Stimulated activated CD4-positive, alpha-beta T cell treated with anti-CD3 and anti-CD28 coated beads, Interleukin-4, amount 100 ng/mL, for 24 hours (primary cell): ENCODE data around the gene KCNN3.

Experiments
- DNase-seq: peaks from one replicate; pipeline ENCODE4 v3.0.0-alpha.2; 2020

The KCNN3 gene

GRCh38 chr1:154810571-154810970 is 59.5 kb downstream of the KCNN3 start:
- no peak for DNase-seq

DNA sequence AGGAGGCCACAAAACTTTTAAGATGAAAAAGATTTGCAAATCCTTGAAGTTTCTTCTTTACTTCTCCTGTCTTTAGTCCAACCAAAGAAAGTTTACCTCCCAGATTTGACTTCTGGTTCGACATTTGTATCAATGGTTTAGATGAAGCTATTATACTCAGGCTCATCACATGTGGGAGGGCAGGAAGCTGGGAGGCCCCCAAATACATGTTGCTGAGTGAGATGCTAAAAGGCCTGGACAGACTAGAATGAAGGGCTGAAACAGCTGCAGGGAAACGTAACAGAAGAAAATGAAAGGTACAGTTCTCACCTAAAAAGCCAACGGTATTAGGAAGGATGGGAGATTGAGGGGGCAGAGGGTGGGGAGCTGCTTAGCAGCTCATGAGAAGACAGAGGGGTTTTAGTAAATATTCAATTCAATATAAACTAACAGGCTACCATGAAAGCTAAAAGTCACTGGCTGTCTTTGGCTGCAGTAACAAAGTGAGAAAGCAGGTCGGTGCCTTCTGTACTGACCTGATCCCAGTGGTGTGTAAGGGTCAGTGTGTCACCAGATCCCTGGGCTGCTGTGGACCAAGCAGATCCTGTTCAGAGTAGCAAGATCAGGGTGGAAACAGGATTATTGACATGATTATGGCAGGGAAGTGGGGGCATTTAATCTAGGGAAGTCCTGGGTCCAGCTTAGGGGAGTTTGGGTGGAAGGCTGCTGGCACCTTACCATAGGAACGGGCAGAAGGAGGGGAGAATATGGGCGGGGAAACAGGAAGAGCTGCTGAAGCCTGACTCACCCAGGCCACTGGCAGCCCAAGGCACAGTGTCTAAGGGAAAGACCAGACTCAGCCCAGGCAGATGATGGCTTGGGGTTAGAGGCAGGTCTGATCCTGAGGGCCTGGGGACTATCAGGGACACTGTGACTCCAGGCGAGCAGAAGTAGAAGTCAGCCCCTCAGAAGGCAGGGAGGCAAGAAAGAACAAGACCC is 60.4 kb downstream of the KCNN3 start:
- DNase-seq = no peak

DNA sequence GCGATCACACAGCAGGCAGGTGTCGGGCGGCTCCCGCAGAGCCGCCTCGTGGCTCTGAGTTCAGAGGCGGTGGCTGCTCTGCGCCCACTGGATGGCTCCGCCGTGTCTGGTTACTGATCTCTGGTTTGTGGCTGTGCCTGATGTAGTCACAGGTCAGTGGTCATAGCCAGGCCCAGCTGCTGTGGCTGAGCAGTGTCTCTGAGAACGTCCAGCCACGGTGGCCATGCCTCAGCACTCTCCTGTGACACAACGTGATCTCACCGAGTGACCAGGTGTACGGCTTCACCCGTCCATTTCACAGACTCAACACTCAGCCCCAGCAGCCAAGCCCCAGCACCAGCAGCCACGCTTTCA is 61.2 kb downstream of the KCNN3 start:
- no peak for DNase-seq

DNA sequence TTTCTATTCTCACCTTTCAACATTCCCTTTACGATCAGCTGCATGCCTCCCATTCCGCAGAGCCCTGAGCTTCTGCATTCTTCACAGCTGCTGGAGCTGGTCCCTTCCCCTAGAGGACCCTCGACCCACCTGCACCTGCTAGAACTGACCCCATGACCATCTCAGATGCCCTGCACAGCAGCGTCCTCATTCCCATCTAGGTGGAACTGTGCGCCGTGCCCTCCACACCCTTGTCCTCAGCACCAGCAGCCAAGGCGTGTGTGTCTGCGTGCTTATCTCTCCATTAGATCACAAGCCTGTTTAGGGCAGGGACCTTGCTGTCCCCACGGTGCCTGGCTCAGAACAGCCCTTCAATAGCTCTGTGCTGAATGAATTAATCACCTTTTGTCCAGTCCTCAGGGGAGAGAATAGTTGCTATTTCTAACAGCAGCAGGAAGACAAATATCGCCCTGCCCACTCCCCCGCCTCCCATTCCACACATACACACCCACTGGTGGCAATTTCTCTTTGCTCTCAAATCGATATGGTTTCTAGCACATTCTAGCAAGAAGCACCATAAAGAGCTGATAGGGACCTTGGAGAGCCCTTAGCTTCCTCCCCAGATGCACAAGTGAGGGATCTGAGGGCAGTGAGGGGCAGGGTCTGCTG is 61.7 kb downstream of the KCNN3 start:
- no peak for DNase-seq

DNA sequence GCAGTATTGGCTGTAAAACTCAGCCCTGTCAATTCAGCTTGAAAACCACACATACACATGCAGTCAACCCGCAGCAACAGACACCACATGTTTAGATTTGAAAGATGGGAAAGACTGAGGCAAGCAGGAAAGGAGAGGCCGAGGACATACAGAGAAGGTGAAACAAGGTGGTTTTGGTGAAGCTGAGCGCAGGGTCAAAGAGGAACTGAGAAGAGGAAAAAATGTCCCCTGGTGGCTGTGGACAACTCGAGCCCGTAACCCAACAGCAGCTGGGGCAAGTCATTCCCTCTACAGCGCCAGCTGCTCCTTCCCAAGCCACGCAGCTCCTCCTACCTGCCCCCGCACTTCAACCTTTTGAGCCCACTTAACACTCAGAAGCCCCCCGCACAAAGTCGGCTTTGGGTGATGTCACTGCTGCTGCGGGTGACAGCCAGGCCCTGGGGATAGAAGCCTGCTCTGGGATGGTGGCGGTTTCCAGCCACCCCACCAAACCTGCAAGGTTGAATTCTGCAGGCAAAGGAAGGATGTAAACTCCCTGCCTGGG is 63.0 kb downstream of the KCNN3 start:
- DNase-seq = no peak

DNA sequence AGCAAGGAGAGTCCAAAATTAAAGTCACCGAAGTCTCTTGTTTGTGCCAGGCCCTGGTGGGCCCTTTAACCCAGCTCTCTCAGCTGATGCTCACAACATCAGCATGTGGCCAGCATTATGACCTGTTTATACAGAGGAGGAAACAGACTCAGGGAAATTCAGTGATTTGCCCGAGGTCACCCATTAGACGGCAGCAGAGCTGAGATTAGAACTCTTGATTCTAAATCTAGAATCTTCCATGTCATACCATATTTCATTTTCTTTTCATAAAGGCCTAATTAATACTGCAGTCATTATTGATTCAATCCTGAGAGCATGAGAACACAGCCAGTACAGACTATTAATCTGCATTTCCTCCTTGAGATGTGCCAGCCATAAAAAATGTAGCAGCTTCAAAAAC is 63.7 kb downstream of the KCNN3 start:
- DNase-seq = no peak

DNA sequence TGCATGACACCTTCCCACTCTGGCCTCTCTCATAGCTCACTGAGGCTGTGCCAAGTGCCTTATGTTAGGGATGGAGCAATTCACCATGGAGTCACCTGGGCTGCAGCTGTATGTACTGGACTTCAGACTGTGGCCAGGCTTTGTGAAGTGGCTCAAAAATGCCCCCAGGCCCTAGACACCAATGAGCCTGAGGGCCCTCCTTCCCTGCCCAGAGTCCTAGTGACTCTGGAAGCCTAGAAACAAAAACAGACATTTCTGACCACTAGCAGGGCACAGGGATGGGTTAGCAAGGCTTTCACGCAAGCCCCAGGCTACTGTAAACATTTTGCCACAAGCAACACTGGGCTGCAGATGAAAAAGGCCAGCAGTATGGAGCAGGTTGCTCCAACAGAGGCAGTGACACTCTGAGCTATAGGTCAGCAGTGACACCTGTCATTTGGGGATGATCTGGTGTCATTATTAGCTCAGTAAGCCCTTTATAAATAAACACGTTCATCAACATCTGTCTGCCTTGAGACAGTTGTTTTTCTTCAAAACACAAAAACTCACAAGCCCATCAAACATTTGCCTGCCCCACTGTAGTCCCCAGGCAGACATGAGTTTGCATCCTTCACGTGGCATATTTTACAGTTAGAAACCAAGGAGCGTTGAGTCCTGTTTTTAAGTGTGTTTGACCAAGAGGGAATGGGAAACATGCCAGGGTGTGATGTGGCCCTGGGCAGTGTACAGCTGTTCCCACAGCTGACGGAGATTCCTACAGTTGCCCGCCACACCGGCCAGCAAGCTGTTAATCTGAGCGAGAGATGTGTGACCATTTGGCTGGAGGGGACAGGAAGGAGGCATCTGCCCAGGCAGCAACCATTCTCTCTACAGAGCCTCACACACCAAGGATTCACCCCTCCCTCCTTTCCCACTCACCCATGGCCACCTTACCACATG is 66.8 kb downstream of the KCNN3 start:
- no peak for DNase-seq

DNA sequence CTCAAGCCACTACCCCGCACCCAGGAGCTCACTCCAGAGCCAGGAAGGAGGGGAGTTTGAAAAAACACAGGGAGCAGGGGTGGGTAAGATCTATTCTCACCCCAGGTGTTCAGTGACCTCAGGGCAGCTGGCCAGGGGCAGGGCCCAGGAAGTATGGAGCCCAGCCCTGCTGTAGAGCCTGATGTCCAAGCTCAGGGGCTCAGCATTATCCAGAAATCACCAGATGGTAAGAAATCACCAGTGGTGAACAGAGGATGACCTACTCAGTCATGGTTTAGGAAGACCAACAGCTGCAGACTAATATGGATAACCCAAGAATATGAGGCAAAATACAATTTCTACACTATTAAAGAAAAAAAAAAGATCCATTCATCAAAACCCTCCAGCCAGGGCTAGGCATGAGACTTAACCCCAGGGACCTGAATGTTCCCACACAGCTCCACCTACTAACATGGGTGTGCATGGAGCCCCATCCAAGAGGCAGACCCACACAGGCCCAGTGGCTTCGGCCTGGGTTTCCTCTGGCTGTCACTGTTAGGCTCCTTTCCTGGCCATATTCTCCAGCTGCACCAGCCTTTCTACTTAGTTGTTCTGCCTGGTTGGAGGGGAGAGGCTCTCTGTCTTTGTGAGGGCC is 67.6 kb downstream of the KCNN3 start:
- DNase-seq = no peak

DNA sequence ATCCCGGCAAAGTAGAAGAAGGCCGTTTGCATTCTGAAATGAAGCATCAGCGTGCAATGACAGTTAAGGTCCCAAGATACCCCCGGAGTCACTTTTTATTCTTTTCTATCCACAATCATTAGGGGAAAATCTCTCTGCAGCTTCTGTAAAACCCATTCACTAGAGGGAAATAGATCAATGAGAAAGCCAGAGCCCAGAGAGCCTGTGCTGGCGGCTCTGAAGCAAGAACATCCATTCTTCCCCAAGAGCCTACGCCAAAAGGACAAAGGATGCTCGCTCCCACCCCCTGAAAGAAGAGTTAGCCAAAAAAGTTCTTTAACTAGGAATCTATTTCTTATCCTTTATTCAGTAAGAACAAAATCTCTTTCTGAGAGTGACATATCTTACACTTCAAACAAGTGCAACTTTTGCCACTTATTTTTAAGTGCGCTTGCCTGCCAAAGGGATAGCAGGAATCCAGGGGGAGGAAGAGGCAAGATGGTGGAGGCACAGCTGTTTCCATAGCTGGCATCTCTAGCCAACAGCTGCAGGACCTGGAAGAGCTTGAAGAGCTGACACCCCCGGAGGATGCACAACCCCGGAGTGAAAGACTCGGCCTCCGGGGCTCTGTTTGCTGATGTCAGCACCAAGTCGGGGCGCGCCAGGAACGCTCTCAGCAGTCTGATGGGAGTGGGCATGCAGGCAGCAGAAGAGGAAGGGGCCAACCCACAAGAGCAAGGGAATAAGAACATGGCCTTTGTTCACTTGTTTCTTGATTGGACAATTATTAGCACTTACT is 68.7 kb downstream of the KCNN3 start:
- no peak for DNase-seq

DNA sequence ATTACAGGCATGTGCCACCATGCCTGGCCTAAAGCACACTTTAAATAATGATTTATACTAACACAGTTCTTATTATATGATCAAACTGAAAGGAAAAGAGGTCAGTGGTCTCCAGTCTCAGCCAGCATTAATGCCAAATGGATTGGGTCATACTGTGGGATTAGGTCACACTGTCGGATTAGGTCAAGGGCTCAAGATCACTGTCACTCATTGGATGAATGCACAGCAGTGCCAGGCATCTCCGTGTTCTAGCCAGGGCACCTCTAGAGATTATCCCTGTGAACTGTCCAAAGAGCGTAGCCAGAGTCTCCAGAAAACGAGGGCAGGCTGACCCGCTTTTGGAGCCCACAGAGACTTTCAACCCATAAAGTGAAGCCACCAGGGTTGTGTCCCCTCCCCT is 70.9 kb downstream of the KCNN3 start:
- no peak for DNase-seq

DNA sequence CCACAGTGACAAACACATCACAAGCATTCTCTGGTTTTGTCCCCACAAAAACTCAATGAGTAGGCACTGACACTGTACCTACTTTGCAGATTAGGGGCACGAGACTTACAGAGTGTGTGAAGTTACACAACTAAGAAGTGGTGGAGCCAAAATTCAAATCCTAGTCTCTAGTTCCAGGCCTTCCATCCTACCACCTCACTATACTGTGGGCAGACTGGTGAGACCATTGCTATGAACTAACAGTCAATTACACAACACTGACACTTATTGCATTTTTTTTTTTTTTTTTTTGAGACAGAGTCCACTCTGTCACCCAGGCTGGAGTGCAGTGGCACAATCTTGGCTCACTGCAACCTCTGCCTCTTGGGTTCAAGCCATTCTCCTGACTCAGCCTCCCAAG is 71.4 kb downstream of the KCNN3 start:
- no peak for DNase-seq

- no peak for DNase-seq
Observed at GRCh38 chr1:154797175-154797574, 72.9 kb downstream of the KCNN3 start.

DNA sequence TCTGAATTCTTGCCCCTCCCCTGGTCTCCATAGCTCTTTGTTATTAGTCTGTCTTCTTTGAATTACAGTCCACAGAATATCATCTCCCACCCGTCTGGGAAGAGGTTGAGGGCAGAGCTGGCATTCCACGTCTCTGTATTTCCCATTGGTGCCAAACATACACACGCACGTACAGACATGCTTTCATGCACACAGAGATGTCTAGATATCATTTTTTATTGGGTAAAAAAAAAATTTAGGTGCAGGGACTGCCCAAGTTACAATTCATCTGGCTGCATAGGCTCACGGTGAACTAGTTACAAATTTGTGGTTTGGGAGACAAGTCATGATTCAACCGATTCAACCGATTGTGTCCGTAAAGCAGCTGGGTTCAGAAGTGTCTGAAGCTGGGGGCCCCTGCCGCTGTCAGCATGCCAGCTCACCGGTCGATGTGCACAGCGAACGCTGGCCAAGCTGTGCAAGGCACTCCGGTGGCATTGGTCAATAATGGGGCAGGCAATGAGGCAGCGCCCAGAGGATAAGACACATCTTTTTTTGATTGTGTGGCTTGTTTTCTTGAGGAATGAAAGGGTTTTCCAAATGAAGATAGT is 73.7 kb downstream of the KCNN3 start:
- no peak for DNase-seq

DNA sequence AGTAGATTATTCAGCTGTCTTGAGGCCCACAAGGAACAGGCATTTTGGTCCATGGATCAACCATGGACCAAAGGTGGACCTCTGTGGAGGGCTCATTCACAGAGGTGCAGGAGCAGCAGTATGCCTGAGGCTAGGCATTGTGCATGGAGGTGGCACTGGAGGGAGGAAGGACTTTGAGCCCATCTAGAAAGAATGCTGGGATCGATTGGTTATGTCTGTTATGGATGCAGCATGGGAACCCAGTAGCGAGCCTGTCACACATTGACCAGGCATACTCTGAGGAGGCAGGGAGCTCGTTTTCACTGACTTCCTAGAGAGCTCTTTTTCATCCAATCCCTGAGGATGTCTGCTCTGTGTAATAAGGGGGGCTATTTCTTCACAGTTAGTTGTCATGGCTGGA is 75.5 kb downstream of the KCNN3 start:
- no peak for DNase-seq

- no peak for DNase-seq
Observed at GRCh38 chr1:154793685-154794084, 76.4 kb downstream of the KCNN3 start.

GRCh38 chr1:154792899-154793298 is 77.2 kb downstream of the KCNN3 start:
- DNase-seq = no peak

DNA sequence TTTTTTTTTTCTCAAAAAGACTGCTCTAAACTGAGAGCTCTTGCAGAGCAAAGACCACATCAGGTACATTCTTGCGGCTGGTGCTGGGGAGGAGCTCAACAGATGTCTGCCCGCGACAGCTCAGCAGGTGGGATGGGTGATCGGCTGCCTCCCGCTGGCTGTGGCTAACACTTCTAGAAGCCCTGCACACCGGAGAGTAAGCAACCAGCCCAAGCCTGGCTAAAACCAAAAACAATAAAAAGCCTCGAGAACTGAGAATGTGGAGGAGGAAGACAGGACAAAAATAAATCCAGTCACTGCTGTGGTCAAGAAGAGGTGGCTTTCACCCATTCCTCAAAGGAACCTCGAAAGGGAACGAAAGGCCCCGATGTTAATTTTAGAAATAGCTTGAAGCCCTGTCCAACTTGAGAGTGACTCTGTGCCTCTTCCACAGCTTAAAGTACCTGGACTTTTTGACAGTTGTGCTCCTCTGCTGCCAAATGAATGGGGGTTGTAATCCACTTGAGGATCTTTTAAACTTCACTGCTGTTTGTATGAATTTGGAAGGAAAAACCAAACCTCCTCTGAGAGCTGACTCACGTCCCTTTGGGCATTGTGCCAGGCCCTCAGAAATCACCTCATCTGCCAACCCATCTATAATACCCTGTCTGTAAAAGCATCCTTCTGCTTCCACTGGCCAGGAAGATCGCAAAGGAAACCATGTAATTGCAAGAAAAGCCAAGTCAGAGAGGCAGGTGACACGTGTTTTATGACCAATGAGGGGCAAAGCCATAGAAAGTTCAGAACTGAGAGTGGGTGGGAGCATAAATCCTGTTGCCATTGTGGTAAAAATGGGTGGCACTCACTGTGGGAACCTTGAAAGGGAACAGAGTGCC is 78.6 kb downstream of the KCNN3 start:
- peak; percentile 74 for DNase-seq

GRCh38 chr1:154788886-154789285 is 81.2 kb downstream of the KCNN3 start:
- no peak for DNase-seq

DNA sequence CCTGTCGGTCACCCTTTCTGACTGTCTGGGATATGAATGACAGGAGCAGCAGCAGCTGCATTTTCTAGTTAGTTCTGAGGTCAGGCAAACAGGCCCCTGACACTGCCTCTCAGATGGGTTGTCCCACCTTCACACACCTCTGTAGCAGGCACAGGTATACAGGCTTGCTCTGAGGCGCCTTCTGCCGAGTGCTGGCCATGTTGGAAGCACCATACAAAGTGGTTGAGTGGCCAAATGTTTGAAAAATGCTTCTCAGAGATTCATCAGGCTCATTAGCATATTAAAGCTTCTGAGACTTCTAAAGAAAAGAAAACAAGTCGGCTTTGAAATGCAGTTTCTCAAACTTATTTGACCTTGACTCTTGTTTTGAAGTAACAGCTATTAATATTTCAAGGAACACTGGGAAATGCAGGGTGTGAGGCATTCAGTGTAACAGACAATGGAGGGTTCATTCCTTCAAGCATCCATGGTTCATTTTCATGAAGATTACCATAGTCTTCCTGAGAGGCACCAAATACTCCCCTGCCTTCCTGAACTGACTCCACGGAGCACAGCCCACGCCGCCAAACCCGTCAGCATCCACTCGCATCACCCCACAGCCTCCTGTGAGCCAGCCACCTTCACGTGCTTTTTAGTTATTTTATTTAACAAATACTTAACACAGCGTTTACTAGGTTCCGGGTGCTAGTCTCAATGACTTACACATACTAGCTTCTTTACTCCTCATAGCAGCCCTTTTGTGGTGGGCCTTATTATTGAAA is 81.8 kb downstream of the KCNN3 start:
- DNase-seq = no peak
